ENCODE data around the gene NRF1.
"Not testable (repeated sequence)": the region's sequence is repeated elsewhere in the genome, so short reads cannot be mapped to it uniquely, and the experiment has no call there.

The NRF1 gene

DNA sequence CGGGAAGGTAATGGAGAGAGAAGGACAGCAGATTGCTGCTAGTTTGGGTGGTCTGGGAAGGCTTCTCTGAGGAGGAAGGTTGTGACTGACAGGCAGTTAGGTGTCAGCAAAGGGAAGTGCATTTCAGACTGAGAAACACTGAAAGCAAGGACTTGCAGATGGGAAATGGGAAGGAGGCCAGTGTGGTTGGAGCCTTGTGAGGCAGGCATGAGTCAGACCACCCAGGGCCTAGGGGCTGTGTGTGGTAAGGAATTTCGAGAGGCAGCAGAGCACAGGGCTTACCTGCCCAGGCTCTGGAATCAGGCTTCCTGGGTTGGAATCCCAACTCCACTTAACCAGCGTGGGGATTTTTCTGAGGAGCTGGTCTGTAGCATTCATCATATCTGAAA, 53.5 kb downstream of the NRF1 start:
- TF ChIP-seq, protein P1, sequence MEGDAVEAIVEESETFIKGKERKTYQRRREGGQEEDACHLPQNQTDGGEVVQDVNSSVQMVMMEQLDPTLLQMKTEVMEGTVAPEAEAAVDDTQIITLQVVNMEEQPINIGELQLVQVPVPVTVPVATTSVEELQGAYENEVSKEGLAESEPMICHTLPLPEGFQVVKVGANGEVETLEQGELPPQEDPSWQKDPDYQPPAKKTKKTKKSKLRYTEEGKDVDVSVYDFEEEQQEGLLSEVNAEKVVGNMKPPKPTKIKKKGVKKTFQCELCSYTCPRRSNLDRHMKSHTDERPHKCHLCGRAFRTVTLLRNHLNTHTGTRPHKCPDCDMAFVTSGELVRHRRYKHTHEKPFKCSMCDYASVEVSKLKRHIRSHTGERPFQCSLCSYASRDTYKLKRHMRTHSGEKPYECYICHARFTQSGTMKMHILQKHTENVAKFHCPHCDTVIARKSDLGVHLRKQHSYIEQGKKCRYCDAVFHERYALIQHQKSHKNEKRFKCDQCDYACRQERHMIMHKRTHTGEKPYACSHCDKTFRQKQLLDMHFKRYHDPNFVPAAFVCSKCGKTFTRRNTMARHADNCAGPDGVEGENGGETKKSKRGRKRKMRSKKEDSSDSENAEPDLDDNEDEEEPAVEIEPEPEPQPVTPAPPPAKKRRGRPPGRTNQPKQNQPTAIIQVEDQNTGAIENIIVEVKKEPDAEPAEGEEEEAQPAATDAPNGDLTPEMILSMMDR (IDR thresholded peaks at IDR 0.05; ENCODE audit: low read depth, low read length) = no peak
- no peak overlapping the region for H3K4me3 ChIP-seq (ENCODE audit: low read depth, low read length)

DNA sequence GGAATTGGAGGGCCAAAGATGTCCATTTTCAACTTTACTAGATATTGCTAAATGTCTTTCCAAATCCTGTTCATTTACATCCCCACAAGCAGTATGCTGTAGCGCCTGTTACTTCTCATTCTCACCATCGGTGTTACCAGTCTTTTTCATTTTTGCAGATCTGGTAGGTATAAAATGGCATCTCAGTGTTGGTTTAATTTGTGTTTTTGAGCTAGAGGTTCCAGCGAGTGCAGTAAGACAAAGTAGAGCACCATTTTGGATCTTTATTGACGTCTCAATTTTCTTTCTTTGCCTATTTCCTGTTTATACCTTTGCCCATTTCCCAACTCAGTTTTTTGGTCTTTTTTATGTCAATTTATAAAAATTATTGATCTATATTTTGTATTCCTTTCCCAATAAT, 55.6 kb downstream of the NRF1 start:
- no peak overlapping the region for H3K4me3 ChIP-seq (ENCODE audit: low read depth, low read length)
- TF ChIP-seq, protein P1 (IDR thresholded peaks at IDR 0.05; ENCODE audit: low read depth, low read length) = no peak

DNA sequence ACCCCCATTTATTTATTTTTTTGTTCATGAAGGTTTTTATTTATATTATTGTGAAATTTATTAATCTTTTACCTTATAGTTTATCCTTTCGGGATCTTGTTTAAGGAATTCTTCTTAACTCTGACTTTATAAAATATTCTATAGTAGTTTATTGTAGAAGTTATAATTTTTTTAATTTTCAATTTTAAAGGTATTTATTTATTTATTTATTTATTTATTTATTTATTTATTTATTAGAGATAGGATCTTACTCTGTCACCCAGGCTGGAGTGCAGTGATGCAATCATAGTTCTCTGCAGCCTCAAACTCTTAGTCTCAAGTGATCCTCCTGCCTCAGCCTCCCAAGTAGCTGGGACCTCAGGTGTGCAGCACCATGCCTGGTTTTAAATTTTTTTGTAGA, 56.0 kb downstream of the NRF1 start:
- TF ChIP-seq, protein P1 (IDR thresholded peaks at IDR 0.05; ENCODE audit: low read depth, low read length) = no peak
- no peak overlapping the region for H3K4me3 ChIP-seq (ENCODE audit: low read depth, low read length)

DNA sequence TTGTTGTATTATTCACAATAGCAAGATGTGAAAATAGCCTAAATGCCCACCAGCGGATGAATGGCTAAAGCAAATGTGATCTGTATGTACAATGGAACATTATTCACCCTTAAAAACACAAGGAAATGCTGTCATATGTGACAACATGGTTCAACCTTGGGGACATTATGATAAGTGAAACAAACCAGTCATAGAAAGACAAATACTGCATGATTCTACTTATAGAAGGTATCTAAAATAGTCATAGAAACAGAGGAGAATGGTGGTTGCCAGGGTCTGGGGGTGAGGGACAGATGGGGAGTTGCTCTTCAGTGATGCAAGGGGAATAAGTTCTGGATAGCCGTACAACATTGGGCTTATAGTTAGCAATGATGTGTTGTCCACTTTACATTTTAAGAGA, 58.4 kb downstream of the NRF1 start:
- H3K4me3 ChIP-seq (ENCODE audit: low read depth, low read length) = no peak overlapping the region
- TF ChIP-seq, protein P1 (IDR thresholded peaks at IDR 0.05; ENCODE audit: low read depth, low read length) = no peak

DNA sequence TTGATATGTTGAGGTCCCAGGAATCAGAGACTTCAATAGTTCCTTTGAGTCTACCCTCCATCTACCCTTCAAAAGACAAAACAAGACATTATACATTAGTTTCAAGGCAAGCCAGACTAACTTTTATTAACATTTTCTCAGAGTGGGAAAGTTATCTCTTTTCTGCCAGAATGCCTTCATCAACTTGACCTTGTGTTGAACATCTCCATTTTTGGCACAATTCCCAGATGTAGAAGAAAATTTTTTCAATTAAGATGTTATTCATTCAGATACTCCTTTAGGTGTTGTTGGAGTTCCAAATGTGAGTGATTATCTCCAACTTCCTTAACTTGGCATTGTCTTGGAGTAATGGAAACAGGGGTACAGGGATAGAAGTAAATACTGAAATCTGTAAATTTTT, 59.1 kb downstream of the NRF1 start:
- TF ChIP-seq, protein P1 (IDR thresholded peaks at IDR 0.05; ENCODE audit: low read depth, low read length) = no peak
- no peak overlapping the region for H3K4me3 ChIP-seq (ENCODE audit: low read depth, low read length)

DNA sequence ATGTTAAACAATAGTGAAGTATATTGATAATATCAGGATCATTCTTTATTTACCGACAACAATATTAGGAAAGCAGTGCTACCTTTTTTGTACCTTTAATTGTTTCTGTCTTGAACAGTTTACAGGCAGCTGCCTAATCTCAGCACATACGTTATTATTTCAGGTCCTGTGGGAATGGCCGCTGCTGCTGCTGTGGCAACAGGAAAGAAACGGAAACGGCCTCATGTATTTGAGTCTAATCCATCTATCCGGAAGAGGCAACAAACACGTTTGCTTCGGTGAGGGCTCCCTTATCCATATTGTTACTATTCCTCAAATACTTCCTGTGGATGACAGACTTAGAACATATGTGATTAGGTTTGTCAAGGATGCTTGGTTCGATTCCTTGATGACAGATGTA, 59.7 kb downstream of the NRF1 start:
- TF ChIP-seq, protein P1 (IDR thresholded peaks at IDR 0.05; ENCODE audit: low read depth, low read length) = no peak
- H3K4me3 ChIP-seq (ENCODE audit: low read depth, low read length) = no peak overlapping the region

DNA sequence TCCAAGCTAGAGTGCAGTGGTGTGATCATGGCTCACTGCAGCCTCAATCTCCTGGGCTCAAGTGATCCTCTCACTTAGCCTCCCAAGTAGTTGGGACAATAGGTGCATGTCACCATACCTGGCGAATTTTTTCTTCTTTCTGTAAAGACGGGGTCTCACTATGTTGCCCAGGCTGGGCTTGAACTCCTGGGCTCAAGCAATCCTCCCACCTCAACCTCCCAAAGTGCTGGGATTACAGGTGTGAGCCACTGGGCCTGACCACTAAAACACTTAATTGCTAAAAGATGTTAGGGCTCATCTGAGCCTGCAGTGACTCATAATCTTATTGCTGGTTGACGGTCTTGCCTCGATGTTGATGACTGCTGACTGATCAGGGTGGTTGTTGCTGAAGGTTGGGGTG, 63.0 kb downstream of the NRF1 start:
- not testable (repeated sequence) for H3K4me3 ChIP-seq (ENCODE audit: low read depth, low read length)

DNA sequence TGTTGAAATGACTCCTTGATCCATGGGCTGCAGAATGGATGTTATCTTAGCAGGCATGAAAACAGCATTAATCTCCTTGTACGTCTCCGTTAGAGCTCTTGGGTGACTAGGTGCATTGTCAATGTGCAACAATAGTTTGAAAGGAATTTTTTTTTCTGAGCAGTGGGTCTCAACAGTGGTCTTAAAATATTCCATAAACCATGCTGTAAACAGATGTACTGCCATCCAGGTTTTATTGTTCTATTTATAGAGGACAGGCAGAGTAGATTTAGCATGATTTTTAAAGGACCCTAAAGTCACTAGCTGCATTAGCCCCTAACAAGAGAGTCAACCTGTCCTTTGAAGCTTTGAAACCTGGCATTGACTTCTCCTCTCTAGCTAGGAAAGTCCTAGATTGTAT, 64.0 kb downstream of the NRF1 start:
- TF ChIP-seq, protein P1 (IDR thresholded peaks at IDR 0.05; ENCODE audit: low read depth, low read length) = no peak
- no peak overlapping the region for H3K4me3 ChIP-seq (ENCODE audit: low read depth, low read length)

All from WI38 (cell line).